ENCODE measurements around the gene SEMA7A.

SEMA7A gene

GRCh38 chr15:74431645-74432044, 2.1 kb downstream of the SEMA7A start:
- in situ Hi-C loops (cut with MboI; ENCODE audit: low sequenced_read_pairs) = no loop called here

- in situ Hi-C loops (cut with MboI; ENCODE audit: low sequenced_read_pairs) = no loop called here
These were observed 2.6 kb downstream of the SEMA7A start for GRCh38 chr15:74431116-74431515.

GRCh38 chr15:74430510-74430951, 3.2 kb downstream of the SEMA7A start:
- in situ Hi-C loops (cut with MboI; ENCODE audit: low sequenced_read_pairs) = no loop called here

GRCh38 chr15:74429781-74430400, 3.9 kb downstream of the SEMA7A start:
- in situ Hi-C loops (cut with MboI; ENCODE audit: low sequenced_read_pairs) = loop anchor here (5.0 kb wide), 1 partner anchor 43 kb away; no protein-coding TSS in a partner anchor

- in situ Hi-C loops (cut with MboI; ENCODE audit: low sequenced_read_pairs) = loop anchor here (5.0 kb wide), 1 partner anchor 42 kb away; no protein-coding TSS in a partner anchor
These were observed 4.6 kb downstream of the SEMA7A start for GRCh38 chr15:74428970-74429780.

GRCh38 chr15:74428442-74428787, 5.3 kb downstream of the SEMA7A start:
- in situ Hi-C loops (cut with MboI; ENCODE audit: low sequenced_read_pairs) = loop anchor here (5.0 kb wide), 1 partner anchor 41 kb away; no protein-coding TSS in a partner anchor

- in situ Hi-C loops (cut with MboI; ENCODE audit: low sequenced_read_pairs) = loop anchor here (5.0 kb wide), 1 partner anchor 41 kb away; no protein-coding TSS in a partner anchor
These were observed 5.9 kb downstream of the SEMA7A start for GRCh38 chr15:74427607-74428441.

- in situ Hi-C loops (cut with MboI; ENCODE audit: low sequenced_read_pairs) = loop anchor here (5.0 kb wide), 1 partner anchor 39 kb away; no protein-coding TSS in a partner anchor
These were observed 7.1 kb downstream of the SEMA7A start for GRCh38 chr15:74426404-74427281.

GRCh38 chr15:74425630-74426029, 8.1 kb downstream of the SEMA7A start:
- in situ Hi-C loops (cut with MboI; ENCODE audit: low sequenced_read_pairs) = loop anchor here (5.0 kb wide), 1 partner anchor 38 kb away; no protein-coding TSS in a partner anchor

GRCh38 chr15:74424901-74425528, 8.7 kb downstream of the SEMA7A start:
- in situ Hi-C loops (cut with MboI; ENCODE audit: low sequenced_read_pairs) = loop anchor here (5.0 kb wide), 1 partner anchor 38 kb away; no protein-coding TSS in a partner anchor

- in situ Hi-C loops (cut with MboI; ENCODE audit: low sequenced_read_pairs) = no loop called here
These were observed 10.1 kb downstream of the SEMA7A start for GRCh38 chr15:74423431-74424257.

- in situ Hi-C loops (cut with MboI; ENCODE audit: low sequenced_read_pairs) = no loop called here
These were observed 10.9 kb downstream of the SEMA7A start for GRCh38 chr15:74422652-74423430.

GRCh38 chr15:74422265-74422651, 11.5 kb downstream of the SEMA7A start:
- in situ Hi-C loops (cut with MboI; ENCODE audit: low sequenced_read_pairs) = no loop called here

GRCh38 chr15:74421302-74422245, 12.2 kb downstream of the SEMA7A start:
- in situ Hi-C loops (cut with MboI; ENCODE audit: low sequenced_read_pairs) = no loop called here

GRCh38 chr15:74420193-74420905, 13.4 kb downstream of the SEMA7A start:
- in situ Hi-C loops (cut with MboI; ENCODE audit: low sequenced_read_pairs) = no loop called here

GRCh38 chr15:74419432-74419831, 14.3 kb downstream of the SEMA7A start:
- in situ Hi-C loops (cut with MboI; ENCODE audit: low sequenced_read_pairs) = no loop called here
